Medulla oblongata (tissue), 1 donor: ENCODE measurements around the gene PIGU.

Experiments
- DNase-seq: peaks from one replicate; pipeline ENCODE4 v3.0.0-alpha.2; 2015; ENCODE audit errors: extremely low spot score

PIGU gene

GRCh38 chr20:34557936-34558319, 119.0 kb downstream of the PIGU start:
- peak; percentile 13 for DNase-seq

GRCh38 chr20:34553366-34553867, 123.5 kb downstream of the PIGU start:
- no peak for DNase-seq

GRCh38 chr20:34552569-34552968, 124.3 kb downstream of the PIGU start:
- DNase-seq: no peak

GRCh38 chr20:34549929-34550305, 127.0 kb downstream of the PIGU start:
- DNase-seq: no peak

- no peak for DNase-seq
Measured at GRCh38 chr20:34549291-34549928, 127.5 kb downstream of the PIGU start.

- DNase-seq: no peak
Measured at GRCh38 chr20:34547844-34548613, 128.9 kb downstream of the PIGU start.

- DNase-seq: no peak
Measured at GRCh38 chr20:34546751-34547181, 130.1 kb downstream of the PIGU start.

- no peak for DNase-seq
Measured at GRCh38 chr20:34544109-34544796, 132.6 kb downstream of the PIGU start.

GRCh38 chr20:34543463-34544056, 133.3 kb downstream of the PIGU start:
- DNase-seq: no peak

- DNase-seq: no peak
Measured at GRCh38 chr20:34542439-34542838, 134.5 kb downstream of the PIGU start.

GRCh38 chr20:34541917-34542316, 135.0 kb downstream of the PIGU start:
- no peak for DNase-seq

- no peak for DNase-seq
Measured at GRCh38 chr20:34541264-34541901, 135.5 kb downstream of the PIGU start.

- DNase-seq: no peak
Measured at GRCh38 chr20:34540596-34541263, 136.2 kb downstream of the PIGU start.

GRCh38 chr20:34539756-34540155, 137.1 kb downstream of the PIGU start:
- no peak for DNase-seq

GRCh38 chr20:34538671-34539123, 138.2 kb downstream of the PIGU start:
- DNase-seq: peak; percentile 64

GRCh38 chr20:34537651-34538050, 139.2 kb downstream of the PIGU start:
- DNase-seq: no peak

GRCh38 chr20:34536798-34537394, 140.0 kb downstream of the PIGU start:
- no peak for DNase-seq

GRCh38 chr20:34535857-34536256, 141.0 kb downstream of the PIGU start:
- no peak for DNase-seq

- no peak for DNase-seq
Measured at GRCh38 chr20:34535301-34535840, 141.5 kb downstream of the PIGU start.

GRCh38 chr20:34534391-34535165, 142.3 kb downstream of the PIGU start:
- DNase-seq: no peak
